ENCODE data around the gene DCAF4.
"Not testable (repeated sequence)": the region's sequence is repeated elsewhere in the genome, so short reads cannot be mapped to it uniquely, and the experiment has no call there.

DCAF4 gene

DNA sequence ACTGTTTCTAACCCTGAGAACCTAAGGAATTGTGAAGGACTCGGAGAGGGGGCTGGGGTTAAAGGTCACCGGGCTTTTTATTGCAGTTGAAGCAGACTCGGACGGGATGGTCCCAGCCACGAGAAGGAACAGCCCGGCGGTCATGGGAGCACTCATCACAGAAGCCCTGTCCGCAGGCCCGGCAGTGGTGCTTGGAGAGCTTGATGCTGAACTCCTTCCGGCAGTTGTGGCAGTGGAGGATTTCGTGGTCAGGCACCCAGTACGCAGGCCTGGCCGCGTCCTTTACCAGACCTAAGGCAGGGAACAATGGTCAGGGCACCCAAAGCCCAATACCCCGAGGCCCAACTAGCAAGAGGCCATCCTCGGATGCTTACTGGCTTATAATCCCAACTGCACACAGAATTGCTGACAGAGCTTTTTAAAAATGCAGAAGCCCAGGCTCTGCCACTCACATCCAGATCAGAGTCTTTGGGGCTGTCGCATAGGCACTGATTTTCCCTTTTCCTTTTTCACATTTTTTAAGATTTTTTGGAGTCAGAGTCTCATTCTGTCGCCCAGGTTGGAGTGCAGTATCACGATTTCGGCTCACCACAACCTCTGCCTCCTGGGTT is 44.7 kb downstream of the DCAF4 start:
- no peak for DNase-seq (ENCODE audit: low read depth)

DNA sequence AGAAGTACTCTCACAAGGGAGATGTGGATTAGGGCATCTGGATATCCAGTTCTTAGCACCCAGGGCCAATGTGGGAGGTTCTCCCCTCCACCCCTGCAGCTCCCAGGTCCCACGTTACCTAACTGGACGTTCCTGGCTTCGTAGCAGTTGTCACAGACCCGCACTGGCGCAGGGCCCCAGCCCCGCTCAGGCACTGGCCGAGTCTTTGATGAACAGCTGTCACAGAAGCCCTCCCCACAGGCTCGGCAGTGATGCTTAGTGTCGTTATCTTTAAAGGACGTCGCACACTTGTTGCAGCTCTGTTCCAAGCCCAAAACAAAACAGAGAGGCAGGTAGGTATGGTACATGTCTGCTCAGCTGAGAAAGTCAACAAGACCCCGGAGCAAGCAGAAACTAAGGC is 48.4 kb downstream of the DCAF4 start:
- DNase-seq (ENCODE audit: low read depth), result no peak

DNA sequence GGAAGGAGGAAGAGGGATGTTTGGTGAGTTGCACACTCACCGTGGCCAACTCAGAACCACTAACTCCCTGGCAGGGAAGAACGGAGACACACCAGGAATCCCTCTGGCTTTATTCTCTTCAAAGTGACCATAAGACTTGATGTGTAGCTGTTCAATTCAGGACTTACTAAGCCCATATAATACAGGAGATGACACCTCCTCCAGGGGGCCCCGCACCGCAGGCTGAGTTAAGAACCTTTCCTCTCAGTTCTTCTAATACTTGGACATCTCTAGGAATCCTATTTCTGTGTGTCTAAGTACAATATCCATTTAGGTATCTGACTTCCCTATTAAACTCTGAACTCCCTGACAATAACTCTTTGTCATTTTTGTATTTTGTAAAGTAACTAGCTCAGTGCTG is 49.5 kb downstream of the DCAF4 start:
- DNase-seq (ENCODE audit: low read depth), result no peak

DNA sequence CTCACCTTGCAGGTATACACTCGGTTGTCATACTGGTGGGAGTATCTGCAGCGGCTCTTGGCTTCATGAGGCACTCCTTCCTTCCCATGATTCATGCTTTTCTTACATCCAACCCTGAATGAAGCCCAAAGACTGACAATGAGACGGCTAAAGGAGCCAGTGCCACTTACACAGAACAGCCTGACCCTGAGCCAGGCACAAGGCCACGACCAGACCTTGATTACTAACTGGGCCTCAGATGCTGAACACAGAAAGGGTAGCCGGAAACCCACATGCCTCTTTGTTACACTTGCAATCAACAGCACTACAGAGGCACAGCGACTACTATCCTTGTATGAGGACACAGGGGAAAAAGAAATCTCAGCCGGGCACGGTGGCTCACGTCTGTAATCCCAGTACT is 52.6 kb downstream of the DCAF4 start:
- DNase-seq (ENCODE audit: low read depth), result no peak

DNA sequence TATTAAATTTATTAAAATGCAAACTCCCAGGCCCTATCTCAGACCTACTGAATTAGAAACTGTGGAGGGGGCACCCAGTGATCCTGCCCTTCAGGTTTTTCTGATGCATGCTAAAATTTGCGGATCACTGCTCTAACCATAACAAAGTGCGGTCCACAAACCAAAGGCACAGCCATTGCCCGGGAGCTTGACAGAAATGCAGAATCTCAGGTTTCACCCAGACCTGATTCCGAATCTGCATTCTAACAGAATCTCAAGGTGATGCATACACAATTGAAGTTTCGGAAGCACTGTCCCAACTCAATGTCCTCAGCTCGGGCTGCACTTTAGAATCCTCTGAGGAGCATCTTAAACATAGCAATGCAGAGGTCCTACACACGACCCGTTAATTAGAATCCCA is 54.6 kb downstream of the DCAF4 start:
- no peak for DNase-seq (ENCODE audit: low read depth)

DNA sequence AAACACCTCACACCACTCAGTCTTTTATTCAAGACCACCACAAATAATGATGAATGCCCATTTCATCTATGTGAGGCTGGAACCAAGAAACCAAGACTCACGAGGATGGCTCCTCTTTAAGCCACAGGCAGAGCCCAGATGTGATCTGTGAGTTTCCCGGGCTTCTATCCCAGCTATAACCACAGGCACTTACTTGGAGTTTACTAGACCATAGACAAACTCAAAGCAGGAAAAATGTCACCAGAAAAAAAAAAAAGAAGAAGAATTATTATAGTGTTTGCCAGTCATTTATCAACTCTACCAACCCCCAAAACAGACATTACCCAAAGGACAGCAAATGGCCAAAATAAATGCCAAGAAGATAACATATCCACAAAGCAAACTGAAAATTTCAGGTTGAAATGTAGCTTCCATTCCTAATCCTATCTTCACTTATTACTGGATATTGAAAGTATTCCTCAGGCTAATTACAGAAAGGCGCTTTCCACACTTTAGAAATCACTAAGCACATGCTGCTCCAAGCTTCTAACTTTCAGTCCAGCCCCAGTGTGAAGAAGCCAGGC is 56.0 kb downstream of the DCAF4 start:
- no peak for DNase-seq (ENCODE audit: low read depth)

DNA sequence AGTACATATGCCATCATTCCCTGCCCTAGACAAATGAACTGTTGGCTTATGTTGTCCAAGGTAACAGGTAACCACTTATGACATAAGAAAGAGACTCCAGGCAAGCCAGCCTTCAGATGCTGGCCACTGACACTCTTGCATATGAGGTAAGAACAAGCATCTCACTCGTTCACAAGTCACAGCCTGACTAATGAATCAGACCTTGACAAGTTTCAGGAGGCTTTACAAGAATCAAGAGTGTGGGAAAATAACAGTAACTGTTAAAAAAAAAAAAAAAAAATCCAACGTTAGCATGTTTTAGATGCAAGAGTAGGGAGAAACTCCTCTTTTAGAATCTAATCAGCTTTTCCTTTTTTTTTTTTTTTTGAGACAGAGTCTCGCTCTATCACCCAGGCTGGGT is 60.0 kb downstream of the DCAF4 start:
- no peak for DNase-seq (ENCODE audit: low read depth)

DNA sequence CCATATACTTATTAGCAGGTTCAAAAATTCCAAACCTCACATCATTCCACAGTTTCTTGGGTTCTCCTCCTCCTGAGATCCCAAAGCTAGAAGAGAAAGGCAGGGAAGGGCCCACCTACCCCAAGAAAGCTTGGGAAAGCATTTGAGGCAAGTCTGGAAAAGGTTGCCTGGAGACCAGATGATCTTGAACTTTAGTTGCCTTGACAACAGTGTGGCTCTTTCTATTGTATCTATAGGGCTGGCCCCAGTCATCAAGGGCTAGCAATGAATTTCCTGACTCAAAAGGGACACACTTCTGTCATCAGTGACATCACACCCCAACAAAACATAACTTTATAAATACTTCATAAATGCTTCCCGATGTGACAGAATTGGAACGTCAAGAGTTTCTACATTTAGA is 60.6 kb downstream of the DCAF4 start:
- no peak for DNase-seq (ENCODE audit: low read depth)

DNA sequence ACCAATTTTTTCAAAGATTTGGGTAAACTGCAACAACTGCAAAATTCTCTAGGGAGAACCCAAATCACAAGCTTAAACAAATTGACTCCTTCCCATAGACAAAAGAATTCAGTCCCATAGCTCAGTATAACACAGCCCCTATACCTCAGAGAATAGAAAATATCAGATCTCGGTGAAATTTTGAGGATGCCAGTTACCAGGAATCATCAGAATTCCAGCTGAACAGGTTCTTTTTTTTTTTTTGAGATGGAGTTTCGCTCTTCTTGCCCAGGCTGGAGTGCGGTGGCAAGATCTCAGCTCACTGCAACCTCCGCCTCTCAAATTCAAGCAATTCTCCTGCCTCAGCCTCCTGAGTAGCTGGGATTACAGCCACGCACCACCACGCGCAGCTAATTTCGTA is 63.9 kb downstream of the DCAF4 start:
- no peak for DNase-seq (ENCODE audit: low read depth)

DNA sequence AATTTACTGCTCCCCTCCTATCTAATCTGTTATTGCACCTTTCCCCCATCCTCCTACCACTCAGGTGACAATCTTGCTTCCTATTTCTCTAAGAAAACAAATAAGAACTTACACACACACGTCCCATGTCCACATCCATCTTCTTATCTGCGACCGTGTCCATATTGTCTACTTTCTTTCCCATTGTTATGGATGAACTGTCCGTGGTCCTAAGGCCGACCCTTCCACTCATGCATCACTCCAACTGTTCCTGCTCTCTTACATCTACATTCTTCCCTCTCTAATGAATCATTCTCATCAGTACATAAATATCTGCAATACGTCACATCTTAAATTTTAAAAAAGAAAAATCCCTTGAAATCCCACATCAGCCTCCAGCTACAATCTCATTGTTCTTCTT is 70.7 kb downstream of the DCAF4 start:
- no peak for DNase-seq (ENCODE audit: low read depth)

DNA sequence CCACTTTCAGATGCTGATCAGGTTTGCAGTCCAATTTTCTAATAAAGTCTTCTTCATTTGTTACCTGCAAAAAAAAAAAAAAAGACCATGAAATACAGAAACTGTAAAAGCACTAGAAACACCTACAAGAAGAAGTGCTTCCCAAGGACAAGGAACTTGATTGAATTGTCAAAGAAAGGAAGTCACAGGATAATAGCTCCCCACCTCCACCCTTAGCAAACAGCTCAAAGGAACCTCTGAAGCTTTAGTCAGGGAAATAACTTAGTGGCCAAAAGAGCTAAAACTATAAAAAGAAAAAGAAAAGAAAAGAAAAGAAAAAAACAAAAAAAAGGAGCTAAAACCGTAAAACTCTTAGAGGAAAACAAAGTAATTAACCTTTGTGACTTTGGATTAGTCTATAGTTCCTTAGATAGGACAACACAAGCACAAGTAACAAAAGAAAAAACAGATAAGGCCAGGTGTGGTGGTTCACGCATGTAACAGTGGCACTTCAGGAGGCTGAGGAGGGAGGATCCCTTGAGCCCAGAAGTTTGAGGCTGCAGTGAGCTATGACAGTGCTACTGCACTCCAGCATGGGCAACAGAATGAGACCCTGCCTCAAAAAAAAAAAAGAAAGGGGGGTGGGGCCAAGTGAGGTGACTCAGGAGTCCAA is 72.1 kb downstream of the DCAF4 start:
- DNase-seq (ENCODE audit: low read depth), result no peak

DNA sequence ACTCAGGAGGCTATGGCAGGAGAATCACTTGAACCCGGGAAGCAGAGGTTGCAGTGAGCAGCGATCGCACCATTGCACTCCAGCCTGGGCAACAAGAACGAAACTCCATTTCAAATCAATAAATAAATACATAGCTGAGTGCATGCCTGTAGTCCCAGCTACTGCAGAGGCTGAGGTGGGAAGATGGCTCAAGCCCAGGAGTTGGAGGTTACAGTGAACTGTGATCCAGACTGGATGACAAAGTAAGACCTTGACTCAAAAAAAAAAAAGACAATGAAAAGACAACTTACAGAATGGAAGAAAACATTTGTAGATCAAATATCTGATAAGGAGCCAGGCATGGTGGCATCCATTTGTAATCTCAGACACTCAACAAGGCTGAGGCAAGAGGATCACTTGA is 73.1 kb downstream of the DCAF4 start:
- DNase-seq (ENCODE audit: low read depth), result no peak

DNA sequence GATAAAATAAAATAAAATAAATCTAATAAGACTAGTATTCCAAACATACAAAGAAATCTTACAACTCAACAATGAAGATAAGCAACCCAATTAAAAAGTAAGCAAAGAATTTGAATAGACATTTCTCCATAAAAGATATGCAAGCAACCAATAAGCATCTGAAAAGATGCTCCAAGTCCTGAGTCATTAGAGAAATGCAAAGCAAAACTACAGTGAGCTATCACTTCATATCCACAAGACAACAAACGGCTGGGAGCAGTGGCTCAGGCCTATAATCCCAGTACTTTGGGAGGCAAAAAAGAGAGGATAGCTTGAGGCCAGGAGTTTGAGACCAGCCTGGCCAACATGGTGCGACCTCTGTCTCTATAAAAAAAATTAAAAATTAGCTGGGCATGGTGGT is 73.8 kb downstream of the DCAF4 start:
- no peak for DNase-seq (ENCODE audit: low read depth)

DNA sequence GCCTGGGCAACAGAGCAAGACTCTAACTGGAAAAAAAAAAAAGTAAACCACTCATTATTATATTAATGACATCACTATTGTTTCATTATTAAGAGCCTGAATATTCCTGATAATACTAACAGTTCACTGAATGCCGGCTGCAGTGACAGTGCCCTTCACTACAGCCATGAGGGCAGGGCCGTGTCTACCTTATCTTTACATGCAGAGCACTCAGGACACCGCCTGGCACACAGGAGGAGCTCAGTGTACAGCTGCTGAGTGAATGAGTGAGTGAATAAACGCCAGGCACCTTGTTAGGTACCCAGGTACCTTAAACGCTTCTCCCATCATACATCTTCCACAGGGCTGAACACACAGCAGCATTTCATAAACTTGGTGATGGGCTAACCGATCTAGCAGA is 77.4 kb downstream of the DCAF4 start:
- no peak for DNase-seq (ENCODE audit: low read depth)

DNA sequence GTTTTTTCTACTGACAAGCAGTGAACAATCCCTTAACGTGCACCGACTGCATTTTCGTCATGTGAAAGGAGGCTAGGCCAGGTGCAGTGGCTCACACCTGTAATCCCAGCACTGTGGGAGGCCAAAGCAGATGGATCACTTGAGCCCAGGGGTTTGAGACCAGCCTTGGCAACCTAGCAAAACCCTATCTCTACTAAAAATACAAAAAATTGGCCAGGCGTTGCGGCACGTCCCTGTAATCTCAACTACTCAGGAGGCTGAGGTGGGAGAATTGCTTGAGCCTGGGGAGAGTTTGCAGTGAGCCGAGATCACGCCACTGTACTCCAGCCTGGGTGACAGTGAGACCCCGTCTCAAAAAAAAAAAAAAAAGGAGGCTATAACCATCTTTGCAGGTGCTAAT is 78.4 kb downstream of the DCAF4 start:
- not testable (repeated sequence) for DNase-seq (ENCODE audit: low read depth)

DNA sequence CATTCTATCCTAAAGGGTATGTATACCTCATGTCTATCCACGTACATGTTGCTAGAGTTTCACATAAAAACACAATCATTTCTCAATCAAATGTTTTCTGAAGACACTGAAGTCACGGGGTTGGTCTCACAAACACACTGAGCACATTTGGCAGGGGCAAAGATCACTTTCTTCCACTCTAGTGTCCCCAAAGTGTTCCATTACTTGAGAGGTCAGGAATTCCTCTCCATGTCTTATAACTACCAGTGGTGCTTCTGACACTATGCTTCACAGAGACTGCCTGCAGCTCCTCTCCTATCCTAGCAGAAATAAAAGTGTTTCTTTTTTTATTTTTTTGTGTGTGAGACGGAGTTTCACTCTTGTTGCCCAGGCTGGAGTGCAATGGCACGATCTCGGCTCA is 81.6 kb downstream of the DCAF4 start:
- DNase-seq (ENCODE audit: low read depth), result no peak

DNA sequence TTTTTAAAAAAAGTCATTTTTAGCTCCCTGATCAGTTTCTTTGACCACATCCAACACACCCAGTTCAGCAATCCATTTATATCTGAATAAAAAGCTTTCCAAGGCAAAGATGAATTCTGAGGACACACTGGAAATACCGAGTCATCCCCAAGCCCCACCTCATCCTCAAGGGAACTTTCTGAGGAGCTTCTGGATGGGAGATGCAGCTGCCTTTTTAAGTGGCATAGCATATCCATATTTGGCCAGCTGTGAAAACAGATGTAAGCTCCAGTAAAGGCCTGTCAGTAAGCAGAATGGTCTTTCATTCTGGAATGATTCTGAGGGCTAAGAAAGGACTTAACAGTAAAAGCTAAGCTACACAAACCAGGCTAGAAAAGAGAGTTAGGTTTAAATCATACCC is 82.2 kb downstream of the DCAF4 start:
- DNase-seq (ENCODE audit: low read depth), result no peak
